ENCODE data around the gene LRCH1. TPM values are rescaled to one million over a fixed set of nuclear protein-coding genes. Genes with fewer than 3 reads are reported as not detected.
"Not testable (repeated sequence)": the region's sequence is repeated elsewhere in the genome, so short reads cannot be mapped to it uniquely, and the experiment has no call there.

LRCH1 gene
- polyA plus RNA-seq, 1 of the 3 experiments (the other 2 are of a cell fraction), result 5.5 TPM

GRCh38 chr13:46761866-46762265, 208.9 kb downstream of the LRCH1 start (continued):
- TF ChIP-seq EP300 (IDR thresholded peaks at IDR 0.05; ENCODE audit: borderline replicate concordance in 1 of 2, low read depth in 1 of 2, low read length in 1 of 2) (no peak), MEF2A (IDR thresholded peaks at IDR 0.05; ENCODE audit: borderline replicate concordance, low read depth) (no peak), TAF1 (IDR thresholded peaks at IDR 0.05; ENCODE audit: borderline replicate concordance, low read depth, low read length) (no peak), RAD21 (IDR thresholded peaks at IDR 0.05; ENCODE audit: low read length) (no peak), TEAD4 (IDR thresholded peaks at IDR 0.05; ENCODE audit: borderline replicate concordance, insufficient read depth) (no peak), EZH2phosphoT487 (IDR thresholded peaks at IDR 0.05; ENCODE audit: borderline replicate concordance, low read depth) (no peak), IRF3 (IDR thresholded peaks at IDR 0.05; ENCODE audit: low read depth, low read length) (no peak)

GRCh38 chr13:46769925-46770324, 217.0 kb downstream of the LRCH1 start:
- H3K9ac ChIP-seq; H2AFZ ChIP-seq (ENCODE audit: low read depth); H4K20me1 ChIP-seq (ENCODE audit: insufficient read depth); POLR2A ChIA-PET; H3K9me2 ChIP-seq; DNase-seq; H3K4me2 ChIP-seq; H3K27ac ChIP-seq (ENCODE audit: low read depth in 2 of 2, low read length in 1 of 2); H3K79me2 ChIP-seq (ENCODE audit: insufficient read depth); H3K4me3 ChIP-seq (ENCODE audit: low read depth in 2 of 2, low read length in 1 of 2); H3K9me3 ChIP-seq; H3K27me3 ChIP-seq (ENCODE audit: insufficient read depth); H3K4me1 ChIP-seq (ENCODE audit: control insufficient read depth in 1 of 2, insufficient read depth in 2 of 2, low read depth in 1 of 2, low read length in 1 of 2): not testable (repeated sequence)
- H3F3A ChIP-seq (replicated peaks; ENCODE audit: insufficient read depth), result peaks cover 12% of the 10 kb centered on the region
- WGBS (ENCODE audit: low lambda C conversion rate), result 96% methylated on average over 4 of the region's 4 CpGs
- peaks cover 30 to 47% of the 10 kb centered on the region in 2 experiments for H3K36me3 ChIP-seq (replicated peaks in 1 of 2; ENCODE audit: control insufficient read depth in 1 of 2, insufficient read depth in 2 of 2, low read length in 1 of 2)
- CTCF ChIA-PET, result interaction anchor here (0.6 kb wide), 1 partner anchor 106 kb away, joined by 3 read pairs; no protein-coding TSS in a partner anchor

DNA sequence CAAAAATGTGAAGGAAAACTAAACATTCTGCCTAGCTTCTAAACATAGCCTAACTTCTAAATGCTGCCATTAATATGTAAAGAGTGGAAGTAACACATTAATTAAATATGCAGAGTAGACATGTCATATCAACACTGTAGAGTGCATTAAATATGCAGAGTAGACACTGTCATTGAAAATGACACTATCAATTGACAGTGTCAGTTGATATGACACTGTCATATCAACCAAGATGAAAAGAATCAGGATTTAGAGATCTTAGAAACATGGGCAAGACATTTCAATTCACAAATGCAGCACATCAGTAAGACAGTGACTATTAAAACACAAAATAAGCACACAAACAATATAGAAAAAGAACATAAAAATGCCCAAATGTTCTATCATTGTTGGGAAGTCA, 218.7 kb downstream of the LRCH1 start:
- H3K79me2 ChIP-seq (ENCODE audit: insufficient read depth), result no peaks in the 10 kb centered on the region
- no peak overlapping the region for H3K4me3 ChIP-seq (ENCODE audit: low read depth in 2 of 2, low read length in 1 of 2)
- H3K4me1 ChIP-seq (ENCODE audit: control insufficient read depth in 1 of 2, insufficient read depth in 2 of 2, low read depth in 1 of 2, low read length in 1 of 2), result no peaks in the 10 kb centered on the region
- POLR2A ChIA-PET, result no interaction called here
- no peak overlapping the region for H3K9ac ChIP-seq
- H2AFZ ChIP-seq (ENCODE audit: low read depth), result no peak overlapping the region
- H4K20me1 ChIP-seq (ENCODE audit: insufficient read depth), result no peaks in the 10 kb centered on the region
- H3K4me2 ChIP-seq, result no peak overlapping the region
- no peaks in the 10 kb centered on the region for H3K27me3 ChIP-seq (ENCODE audit: insufficient read depth)
- no peak overlapping the region for H3K27ac ChIP-seq (ENCODE audit: low read depth in 2 of 2, low read length in 1 of 2)
- DNase-seq, result no peak
- H3K9me2 ChIP-seq, result no peaks in the 10 kb centered on the region
- H3F3A ChIP-seq (replicated peaks; ENCODE audit: insufficient read depth), result peaks cover 12% of the 10 kb centered on the region
- H3K9me3 ChIP-seq, result no peaks in the 10 kb centered on the region
- CTCF ChIA-PET, result no interaction called here
- peaks cover 48 to 62% of the 10 kb centered on the region in 2 experiments for H3K36me3 ChIP-seq (replicated peaks in 1 of 2; ENCODE audit: control insufficient read depth in 1 of 2, insufficient read depth in 2 of 2, low read length in 1 of 2)
- TF ChIP-seq USF1 (IDR thresholded peaks at IDR 0.05; ENCODE audit: borderline replicate concordance, low read depth), result no peak
- no peak for TF ChIP-seq SIN3A (IDR thresholded peaks at IDR 0.05; ENCODE audit: borderline replicate concordance, low read depth, low read length)
- TF ChIP-seq GATA2 (CRISPR knock-in tag; IDR thresholded peaks at IDR 0.05), result no peak
- TF ChIP-seq EZH2phosphoT487 (IDR thresholded peaks at IDR 0.05; ENCODE audit: borderline replicate concordance, low read depth), result no peak
- no peak for TF ChIP-seq NRF1 (IDR thresholded peaks at IDR 0.05; ENCODE audit: low read depth, low read length)
- TF ChIP-seq FOXM1 (IDR thresholded peaks at IDR 0.05; ENCODE audit: low read depth), result no peak
- TF ChIP-seq RXRA (IDR thresholded peaks at IDR 0.05; ENCODE audit: borderline replicate concordance, low read depth), result no peak
- TF ChIP-seq JUND (IDR thresholded peaks at IDR 0.05), result no peak
- TF ChIP-seq EP300 (IDR thresholded peaks at IDR 0.05; ENCODE audit: borderline replicate concordance in 1 of 2, low read depth in 1 of 2, low read length in 1 of 2), result no peak
- TF ChIP-seq POLR2AphosphoS5 (IDR thresholded peaks at IDR 0.05; ENCODE audit: low read depth, low read length), result no peak
- no peak for TF ChIP-seq RCOR1 (IDR thresholded peaks at IDR 0.05; ENCODE audit: low read length)
- TF ChIP-seq, protein P1, sequence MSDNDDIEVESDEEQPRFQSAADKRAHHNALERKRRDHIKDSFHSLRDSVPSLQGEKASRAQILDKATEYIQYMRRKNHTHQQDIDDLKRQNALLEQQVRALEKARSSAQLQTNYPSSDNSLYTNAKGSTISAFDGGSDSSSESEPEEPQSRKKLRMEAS (IDR thresholded peaks at IDR 0.05; ENCODE audit: low read depth), result no peak
- no peak for TF ChIP-seq CTCF (IDR thresholded peaks at IDR 0.05)
- TF ChIP-seq, protein P2, sequence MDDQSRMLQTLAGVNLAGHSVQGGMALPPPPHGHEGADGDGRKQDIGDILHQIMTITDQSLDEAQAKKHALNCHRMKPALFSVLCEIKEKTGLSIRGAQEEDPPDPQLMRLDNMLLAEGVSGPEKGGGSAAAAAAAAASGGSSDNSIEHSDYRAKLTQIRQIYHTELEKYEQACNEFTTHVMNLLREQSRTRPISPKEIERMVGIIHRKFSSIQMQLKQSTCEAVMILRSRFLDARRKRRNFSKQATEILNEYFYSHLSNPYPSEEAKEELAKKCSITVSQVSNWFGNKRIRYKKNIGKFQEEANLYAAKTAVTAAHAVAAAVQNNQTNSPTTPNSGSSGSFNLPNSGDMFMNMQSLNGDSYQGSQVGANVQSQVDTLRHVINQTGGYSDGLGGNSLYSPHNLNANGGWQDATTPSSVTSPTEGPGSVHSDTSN (IDR thresholded peaks at IDR 0.05), result no peak
- no peak for TF ChIP-seq FOSL2 (IDR thresholded peaks at IDR 0.05; ENCODE audit: borderline replicate concordance, low read depth)
- no peak for TF ChIP-seq NFIC (IDR thresholded peaks at IDR 0.05; ENCODE audit: borderline replicate concordance)

Measured in SK-N-SH (cell line).